Subcutaneous preadipocyte (primary cell): ENCODE measurements around the gene PPIL3. TPM values are rescaled to one million over a fixed set of nuclear protein-coding genes. Genes with fewer than 3 reads are reported as not detected.

Experiments used
- small RNA-seq: library from RNA; depleted of rRNA; stranded (forward); fragments of <200 nt; gene quantifications from one replicate; pipeline ENCODE3, GENCODE V24; 2012
- total RNA-seq: library from RNA; depleted of rRNA; stranded (reverse); fragments of >200 nt; gene quantifications from 2 replicates; pipeline ENCODE4 v1.2.3, GENCODE V29; 2012

The PPIL3 gene
- total RNA-seq, result 33.6 and 35.3 TPM in 2 replicates

GRCh38 chr2:200888704-200889625, at the start of gene PPIL3, which contains the start of gene NIF3L1:
TSS of gene PPIL3 (minus strand) at chr2:200889077. CDS start at chr2:200887615, 1,462 bp downstream.
TSS of gene NIF3L1 (plus strand) at chr2:200889371. CDS start at chr2:200891944, 2,573 bp downstream.

GRCh38 chr2:200864176-200865034, 24.5 kb downstream of the PPIL3 start, which contains the start of gene CLK1:
TSS of gene CLK1 (minus strand) at chr2:200864658. CDS start at chr2:200861862, 2,796 bp downstream.

Small RNAs within 50 kb of the gene (small RNA-seq; reads per million reads assigned to genes)
- not detected for gene RF00019
- not detected for gene RNA5SP115
- gene RNU6-312P, result not detected
- not detected for gene RNU6-31P
- not detected for gene RNU6-762P

Other genes starting within 250 kb of the PPIL3 start
- 746 and 850 TPM in 2 replicates for gene BZW1, start 77.2 kb downstream of the PPIL3 start, total RNA-seq
- 48.5 and 50.0 TPM in 2 replicates for gene CLK1, start 24.4 kb downstream of the PPIL3 start, total RNA-seq
- 27.9 and 37.1 TPM in 2 replicates for gene NIF3L1, start 294 bp upstream of the PPIL3 start, total RNA-seq
- gene ORC2, start 74.6 kb upstream of the PPIL3 start, total RNA-seq, result 11.0 and 17.0 TPM in 2 replicates
- gene HYCC2, start 182.6 kb upstream of the PPIL3 start, total RNA-seq, result 6.2 and 8.2 TPM in 2 replicates
- 40.8 and 45.5 TPM in 2 replicates for gene NDUFB3, start 182.9 kb upstream of the PPIL3 start, total RNA-seq
- 61.2 and 76.4 TPM in 2 replicates for gene CFLAR, start 227.1 kb upstream of the PPIL3 start, total RNA-seq